HG03378 (cell line): Measurements from ENCODE around the gene RANBP10.
"Not testable (repeated sequence)": the region's sequence is repeated elsewhere in the genome, so short reads cannot be mapped to it uniquely, and the experiment has no call there.

Source experiments
- ATAC-seq: cut with Tn5 transposase; IDR thresholded peaks from one replicate; pipeline ENCODE4 v1.9.1; 2021; ENCODE audit warnings: mild to moderate bottlenecking, moderate library complexity; ENCODE audit not compliant: unreplicated experiment

Gene RANBP10

DNA sequence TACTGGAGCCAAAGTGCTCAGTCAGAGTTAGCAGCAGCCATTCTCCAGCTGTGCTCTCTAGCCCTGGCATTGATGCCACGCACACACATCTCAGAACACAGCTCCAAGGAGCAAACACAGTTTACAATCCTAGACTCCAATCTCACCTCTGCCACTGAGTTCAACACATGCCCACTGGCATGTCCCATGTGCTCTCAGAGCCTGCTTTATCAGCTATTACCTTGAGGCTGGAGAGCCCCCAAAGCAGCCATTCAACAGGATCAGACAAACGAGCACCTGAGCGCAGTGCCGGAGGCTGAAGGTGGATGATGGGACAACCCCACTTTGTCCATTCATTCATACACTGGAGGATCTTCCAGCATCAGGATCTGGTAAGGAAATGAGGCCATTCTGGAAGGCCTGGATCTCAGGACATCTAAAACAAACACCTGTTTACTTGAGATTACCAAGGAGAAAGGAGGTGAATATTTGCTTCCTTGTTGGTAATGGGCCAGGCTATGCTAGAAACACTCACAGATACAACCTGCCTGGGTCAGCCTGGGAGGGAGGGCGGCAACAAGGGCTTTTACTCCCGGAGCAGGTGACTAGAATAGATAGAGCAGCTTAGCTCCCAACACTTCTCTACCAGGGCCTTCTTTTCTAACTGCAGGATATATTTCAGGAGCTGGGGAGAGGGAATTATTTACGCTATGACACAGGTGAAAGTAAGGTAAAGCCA is 25.4 kb downstream of the RANBP10 start:
- ATAC-seq, result no peak

DNA sequence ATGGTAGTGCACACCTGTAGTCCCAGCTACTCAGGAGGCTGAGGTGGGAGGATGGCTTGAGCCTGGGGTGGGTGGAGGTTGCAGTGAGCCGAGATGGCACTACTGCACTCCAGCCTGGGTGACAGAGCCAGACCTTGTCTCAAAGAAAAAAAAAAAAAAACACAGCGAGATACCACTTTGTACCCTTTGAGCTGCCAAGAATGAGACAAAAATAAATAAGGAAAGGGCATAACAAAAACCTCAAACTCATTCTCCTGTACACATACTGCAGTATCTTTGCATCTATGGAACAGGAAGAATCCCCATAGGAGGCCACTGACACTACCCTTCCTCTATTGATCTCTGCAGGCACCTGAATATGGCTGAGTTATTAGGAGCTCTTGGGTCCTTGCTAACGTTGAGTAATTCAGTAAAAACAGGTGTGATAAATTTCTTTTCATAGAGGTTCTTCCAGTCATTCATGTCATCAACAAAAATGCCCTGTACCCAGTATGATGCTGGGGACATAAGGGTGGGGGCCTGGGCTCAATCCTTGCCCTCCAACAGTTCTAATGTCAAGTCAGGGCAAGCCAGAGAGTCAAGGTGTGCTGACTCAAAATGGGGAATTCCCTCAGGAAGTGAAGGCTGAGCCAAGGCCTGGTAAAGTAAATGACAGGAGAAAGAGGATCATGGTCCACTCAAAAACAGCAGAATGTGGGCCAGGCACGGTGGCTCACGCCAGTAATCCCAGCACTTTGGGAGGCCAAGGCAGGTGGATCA is 26.9 kb downstream of the RANBP10 start:
- no peak for ATAC-seq

DNA sequence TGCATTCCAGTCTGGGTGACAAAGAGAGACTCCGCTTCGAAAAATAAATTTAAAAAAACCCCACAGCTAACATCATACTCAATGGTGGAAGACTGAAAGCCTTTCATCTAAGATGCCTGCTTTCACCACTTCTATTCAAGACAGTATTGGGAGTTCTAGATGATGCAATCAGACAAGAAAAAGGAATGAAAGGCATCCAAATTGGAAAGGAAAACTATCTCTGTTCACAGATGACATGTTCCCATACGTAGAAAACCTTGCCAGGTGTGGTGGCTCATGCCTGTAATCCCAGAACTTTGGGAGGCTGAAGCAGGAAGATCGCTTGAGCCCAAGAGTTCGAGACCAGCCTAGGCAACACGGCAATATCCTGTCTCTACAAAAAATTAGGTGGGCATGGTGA is 31.1 kb downstream of the RANBP10 start:
- ATAC-seq, result no peak

DNA sequence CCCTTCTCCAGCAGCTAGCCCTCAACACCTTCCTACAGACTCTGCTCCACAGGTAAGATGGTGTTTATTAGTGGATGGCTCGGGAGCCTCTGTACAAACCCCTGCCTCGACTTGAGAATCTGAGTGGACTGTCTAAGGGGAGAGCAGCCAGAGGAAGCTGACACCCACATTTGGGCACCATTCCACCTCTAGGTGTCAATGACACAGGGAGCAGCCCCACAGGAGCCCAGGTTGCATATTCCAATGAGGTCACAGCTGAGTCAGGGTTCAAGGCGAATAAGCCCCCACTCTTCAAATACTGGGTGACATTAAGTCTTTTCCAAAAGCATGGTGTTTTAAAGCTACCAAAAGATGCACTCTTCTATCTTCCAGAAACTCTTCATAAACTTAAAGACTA is 31.9 kb downstream of the RANBP10 start:
- ATAC-seq, result no peak

DNA sequence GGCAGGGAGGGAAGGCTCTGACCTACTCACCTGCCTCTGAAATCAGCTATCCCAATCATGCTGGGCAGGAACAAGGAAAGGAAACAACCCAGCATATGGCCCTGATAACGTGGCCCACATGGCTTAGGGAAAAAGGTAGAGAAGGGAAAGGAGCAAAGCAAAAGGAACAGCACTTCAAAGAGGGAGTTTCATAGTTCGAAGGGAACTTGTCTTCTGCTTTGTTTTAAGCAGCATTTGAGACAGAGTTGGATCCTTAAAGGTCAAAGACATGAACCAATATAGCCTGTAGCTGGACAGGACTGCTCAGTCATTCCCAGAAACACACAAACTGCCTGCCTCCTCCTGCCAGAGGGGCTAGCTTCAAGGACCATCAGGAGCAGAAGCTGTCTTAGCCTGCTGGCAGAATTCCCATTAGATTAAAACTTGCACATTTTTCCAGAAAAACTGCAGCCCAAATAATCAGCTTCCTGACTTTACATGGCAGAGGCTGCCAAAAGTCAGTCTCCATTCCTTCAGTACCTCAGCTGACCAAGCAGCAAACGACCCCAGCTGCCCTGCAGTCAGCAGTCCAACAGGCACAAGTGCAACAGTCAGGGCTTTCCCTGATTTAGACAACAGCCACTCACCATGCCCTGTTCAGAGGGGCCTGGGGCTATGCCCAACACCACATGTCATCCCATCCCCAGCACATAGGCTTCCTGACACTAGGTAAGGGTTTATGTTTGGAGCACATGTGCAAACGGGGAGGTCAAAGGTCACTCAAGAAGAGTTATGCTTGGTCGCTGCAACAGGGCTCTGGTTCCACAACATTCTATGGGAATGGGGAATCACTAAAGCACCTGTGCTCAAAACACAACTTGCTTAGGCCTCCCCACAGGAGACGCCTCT is 32.5 kb downstream of the RANBP10 start:
- ATAC-seq, result no peak

DNA sequence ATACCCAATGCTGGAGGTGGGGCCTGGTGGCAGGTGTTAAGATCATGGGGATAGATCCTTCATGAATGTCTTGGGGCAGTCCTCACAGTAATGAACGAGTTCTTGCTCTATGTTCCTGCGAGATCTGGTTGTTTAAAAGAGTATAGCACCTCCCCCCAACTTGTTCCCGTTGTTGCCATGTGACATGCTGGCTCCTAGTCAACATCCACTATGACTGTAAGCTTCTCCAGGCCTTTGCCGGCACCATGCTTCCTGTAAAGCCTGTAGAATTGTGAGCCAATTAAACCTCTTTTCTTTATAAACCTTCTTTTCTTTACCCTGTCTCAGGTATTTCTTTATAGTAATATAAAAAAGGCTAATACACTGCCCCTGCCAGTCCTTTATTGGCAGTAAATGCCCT is 33.3 kb downstream of the RANBP10 start:
- no peak for ATAC-seq

GRCh38 chr16:67770346-67770991 is 35.9 kb downstream of the RANBP10 start:
- ATAC-seq, result no peak

- no peak for ATAC-seq
Observed at GRCh38 chr16:67767953-67768352, 38.4 kb downstream of the RANBP10 start.

DNA sequence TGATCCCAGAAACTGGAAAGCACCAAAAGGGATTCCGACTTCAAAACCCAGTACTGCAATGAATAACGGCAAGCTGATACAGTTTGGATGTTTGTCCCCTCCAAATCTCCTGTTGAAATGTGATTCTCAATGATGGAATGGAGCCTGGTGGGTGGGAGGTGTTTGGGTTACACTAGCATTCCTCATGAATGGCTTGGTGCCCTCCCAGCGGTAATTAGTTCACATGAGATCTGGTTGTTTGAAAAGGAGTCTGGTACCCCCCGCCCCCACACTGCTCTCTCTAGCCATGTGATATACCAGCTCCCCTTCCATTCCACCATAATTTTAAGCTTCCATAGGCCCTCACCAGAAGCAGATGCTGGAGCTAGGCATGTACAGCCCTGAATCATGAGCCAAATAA is 40.1 kb downstream of the RANBP10 start:
- no peak for ATAC-seq

GRCh38 chr16:67764158-67764667 is 42.1 kb downstream of the RANBP10 start:
- ATAC-seq, result no peak

- no peak for ATAC-seq
Observed at GRCh38 chr16:67763066-67763465, 43.3 kb downstream of the RANBP10 start.

DNA sequence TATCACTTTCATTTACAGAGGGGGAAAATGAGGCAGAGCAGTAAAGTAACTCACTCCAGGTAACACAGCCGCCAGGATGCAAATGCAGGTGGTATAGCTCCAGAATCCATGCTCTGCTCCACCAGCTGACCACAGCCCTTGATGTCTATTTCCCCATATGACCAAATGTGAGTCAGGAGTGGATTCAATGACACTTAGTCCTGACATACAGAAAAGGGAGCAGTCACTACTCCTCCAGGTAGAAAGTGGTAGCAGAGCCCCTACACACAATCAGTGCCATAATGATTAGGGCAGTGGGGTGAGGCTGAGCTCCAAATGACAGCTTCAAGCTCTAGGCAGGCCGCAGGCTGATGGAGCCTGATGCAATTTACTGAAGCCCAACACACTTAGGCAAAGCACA is 44.0 kb downstream of the RANBP10 start:
- no peak for ATAC-seq

GRCh38 chr16:67761924-67762323 is 44.4 kb downstream of the RANBP10 start:
- ATAC-seq, result no peak

GRCh38 chr16:67760956-67761230 is 45.5 kb downstream of the RANBP10 start:
- no peak for ATAC-seq

GRCh38 chr16:67760206-67760955 is 46.0 kb downstream of the RANBP10 start:
- no peak for ATAC-seq

- no peak for ATAC-seq
Observed at GRCh38 chr16:67758966-67759365, 47.4 kb downstream of the RANBP10 start.

DNA sequence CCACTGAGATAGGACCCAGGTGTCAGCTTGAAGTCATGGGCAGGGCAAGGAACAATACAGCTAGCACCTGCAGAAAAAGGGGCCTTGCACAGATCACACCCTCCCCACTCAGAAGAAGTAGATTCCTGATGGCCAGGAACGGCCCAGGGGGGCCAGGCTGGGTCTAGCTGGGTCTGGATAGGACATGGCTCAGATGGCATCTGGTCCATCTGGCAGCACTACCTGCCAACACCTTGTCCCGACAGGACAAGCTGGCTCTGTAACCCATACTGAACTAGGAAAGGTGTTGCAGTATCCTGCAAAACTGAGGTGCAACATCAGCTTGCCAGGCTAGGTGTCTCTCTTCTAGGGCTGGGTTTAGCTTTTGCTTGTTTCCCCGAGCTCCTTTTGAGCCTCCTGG is 48.4 kb downstream of the RANBP10 start:
- ATAC-seq, result no peak

GRCh38 chr16:67752641-67753040 is 53.7 kb downstream of the RANBP10 start:
- ATAC-seq, result no peak

GRCh38 chr16:67751331-67751730 is 55.0 kb downstream of the RANBP10 start:
- not testable (repeated sequence) for ATAC-seq

DNA sequence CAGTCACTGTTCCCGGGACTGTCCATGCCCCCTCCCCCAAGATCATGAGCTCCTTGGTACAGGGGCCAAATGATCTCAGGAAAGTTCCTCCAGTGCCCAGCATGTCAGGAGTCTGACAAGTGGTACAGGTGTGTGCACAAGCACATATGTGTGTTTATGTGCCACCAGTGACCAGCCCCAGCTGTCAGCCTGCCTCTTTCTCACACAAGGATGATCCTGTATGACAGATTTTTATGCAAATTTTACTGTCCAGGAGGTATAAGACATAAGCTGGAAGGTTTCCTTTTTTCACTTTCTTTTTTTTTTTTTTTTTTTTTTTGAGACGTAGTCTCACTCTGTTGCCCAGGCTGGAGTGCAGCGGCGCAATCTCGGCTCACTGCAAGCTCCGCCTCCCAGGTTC is 55.9 kb downstream of the RANBP10 start:
- no peak for ATAC-seq
